NCI-H2029 (cell line): Measurements from ENCODE around the gene LSM6.

Experiments used
- DNase-seq: peaks from one replicate; lab custom pipeline; 2025; lab: John Stamatoyannopoulos, UW

Gene LSM6

GRCh38 chr4:146186596-146186995 lies 11.1 kb downstream of the LSM6 start:
- no peak for DNase-seq

GRCh38 chr4:146190456-146190855 lies 14.9 kb downstream of the LSM6 start:
- no peak for DNase-seq

- DNase-seq, result no peak
Measured at GRCh38 chr4:146191766-146192458, 16.4 kb downstream of the LSM6 start.

- DNase-seq, result no peak
Measured at GRCh38 chr4:146193628-146194027, 18.1 kb downstream of the LSM6 start.

GRCh38 chr4:146194212-146194611 lies 18.7 kb downstream of the LSM6 start:
- DNase-seq, result no peak

- DNase-seq, result no peak
Measured at GRCh38 chr4:146202665-146203064, 27.1 kb downstream of the LSM6 start.

- DNase-seq, result no peak
Measured at GRCh38 chr4:146207410-146207809, 31.9 kb downstream of the LSM6 start.

- DNase-seq, result no peak
Measured at GRCh38 chr4:146210890-146211289, 35.4 kb downstream of the LSM6 start.

- no peak for DNase-seq
Measured at GRCh38 chr4:146211440-146211839, 35.9 kb downstream of the LSM6 start.

- DNase-seq, result no peak
Measured at GRCh38 chr4:146212781-146213180, 37.3 kb downstream of the LSM6 start.

GRCh38 chr4:146214238-146214637 lies 38.7 kb downstream of the LSM6 start, which contains the start of gene REELD1:
TSS of gene REELD1 (plus strand) at chr4:146214538. CDS start at chr4:146216953, 2,415 bp downstream.
- no peak for DNase-seq

GRCh38 chr4:146222313-146222712 lies 46.8 kb downstream of the LSM6 start:
- no peak for DNase-seq

GRCh38 chr4:146224326-146224966 lies 48.9 kb downstream of the LSM6 start:
- no peak for DNase-seq

GRCh38 chr4:146229406-146229805 lies 53.9 kb downstream of the LSM6 start:
- no peak for DNase-seq

- DNase-seq, result no peak
Measured at GRCh38 chr4:146232131-146232722, 56.7 kb downstream of the LSM6 start.

GRCh38 chr4:146235654-146236177 lies 60.2 kb downstream of the LSM6 start:
- DNase-seq, result no peak

GRCh38 chr4:146236216-146236615 lies 60.7 kb downstream of the LSM6 start:
- no peak for DNase-seq

GRCh38 chr4:146237092-146237491 lies 61.6 kb downstream of the LSM6 start:
- DNase-seq, result no peak

GRCh38 chr4:146238107-146238506 lies 62.6 kb downstream of the LSM6 start:
- DNase-seq, result no peak
